EH (cell line): ENCODE results near the gene SPOCK1.

Experiments used
- DNase-seq: peaks from one replicate; pipeline ENCODE4 v3.0.0-alpha.2; 2015; ENCODE audit warnings: low read depth

Gene SPOCK1

DNA sequence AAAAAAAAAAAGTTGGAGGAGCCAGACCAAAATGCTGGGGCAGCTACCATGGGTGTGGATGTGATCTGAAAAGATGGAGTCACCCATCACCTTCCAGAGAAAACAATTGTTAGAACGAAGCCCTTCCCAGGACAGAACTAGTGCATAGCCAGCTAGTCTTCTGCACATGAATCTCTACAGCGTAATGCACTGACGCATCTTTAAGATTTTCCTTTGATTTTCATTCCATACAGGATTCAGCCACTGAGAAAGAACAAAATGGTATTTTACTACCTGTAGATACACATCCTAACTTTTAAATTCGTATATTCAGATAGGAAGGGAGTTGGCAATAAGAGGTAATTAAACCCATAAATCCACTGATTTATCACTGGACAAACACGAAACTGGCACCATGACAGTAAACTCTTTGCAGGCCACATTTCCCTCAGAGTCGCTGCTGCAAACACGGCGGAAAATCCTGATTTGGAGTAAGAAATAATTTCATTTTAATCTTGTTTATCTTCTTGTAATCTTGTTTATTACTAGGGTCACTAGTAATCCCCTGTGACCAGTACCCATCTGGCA lies 206.6 kb downstream of the SPOCK1 start:
- DNase-seq = no peak

DNA sequence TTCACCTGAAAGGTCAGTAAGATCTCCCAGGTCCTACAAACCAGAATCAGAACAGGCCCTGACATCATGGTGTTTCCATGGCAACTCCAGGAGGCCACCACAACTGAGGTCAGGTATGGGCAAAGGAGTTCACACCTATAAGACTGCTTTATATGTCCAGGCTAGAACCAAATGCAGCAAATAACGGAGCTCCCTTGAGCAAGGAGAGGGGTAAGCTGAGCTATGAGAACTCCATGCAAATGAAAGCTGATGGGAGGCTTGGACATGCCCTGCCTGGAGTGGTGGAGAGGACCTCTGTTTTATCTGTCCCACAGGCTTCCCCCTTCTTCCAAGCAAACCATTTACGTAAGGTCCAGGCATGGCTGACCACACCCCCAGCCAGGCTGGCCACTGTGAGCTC lies 207.7 kb downstream of the SPOCK1 start:
- DNase-seq = no peak

DNA sequence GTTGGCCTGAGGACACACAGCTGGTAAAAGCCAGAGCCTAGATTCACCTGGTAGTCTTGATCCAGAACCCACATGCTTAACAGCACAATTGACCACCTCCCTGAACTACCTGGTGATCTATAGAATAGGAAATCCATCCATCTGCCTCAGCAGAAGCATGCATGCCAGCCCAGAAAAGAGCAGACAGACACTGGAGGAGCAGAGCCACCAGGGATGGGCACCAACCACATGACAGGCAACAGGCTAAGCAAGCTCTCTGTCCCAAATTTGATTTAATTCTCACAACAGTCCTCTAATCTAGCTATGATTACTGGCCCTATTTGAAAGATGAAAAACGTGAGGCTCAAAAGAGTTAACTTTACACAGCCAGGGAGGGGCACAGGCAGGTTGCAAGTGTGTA lies 208.1 kb downstream of the SPOCK1 start:
- DNase-seq = no peak

DNA sequence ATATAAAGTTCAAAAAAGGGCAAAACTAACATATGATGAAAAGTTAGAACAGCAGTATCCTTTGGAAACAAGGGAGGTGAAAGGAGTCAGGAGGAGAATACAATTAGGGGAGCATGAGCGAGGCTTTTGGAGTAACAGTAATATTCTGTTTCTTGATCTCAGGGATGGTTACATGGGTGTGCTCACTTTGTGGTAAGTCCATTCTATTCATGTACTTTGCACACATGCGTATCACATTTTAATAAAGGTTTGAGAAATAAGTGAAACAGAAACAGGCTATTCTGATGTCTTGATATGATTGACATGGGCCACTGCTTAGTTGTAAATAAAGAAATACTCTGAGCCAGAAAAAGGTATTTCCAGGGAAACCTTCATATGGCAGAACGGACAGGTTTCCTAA lies 208.8 kb downstream of the SPOCK1 start:
- no peak for DNase-seq

DNA sequence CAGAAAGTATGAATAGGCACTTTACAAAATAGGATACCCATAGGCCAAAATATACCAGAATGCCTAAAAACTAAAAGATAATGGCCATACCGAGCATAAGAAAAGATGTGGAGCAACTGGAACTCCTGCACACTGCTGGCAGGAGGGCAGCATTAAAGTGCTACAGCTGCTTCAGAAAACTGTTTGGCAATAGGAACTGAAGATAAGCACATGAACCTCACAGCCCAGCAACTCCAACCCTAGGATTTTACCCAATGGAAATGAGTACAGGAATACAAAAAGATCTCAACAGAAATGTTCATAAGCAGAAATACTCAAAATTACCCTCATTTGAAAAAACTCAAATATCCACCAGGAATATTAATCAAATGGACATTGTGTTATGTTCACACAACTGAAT lies 209.3 kb downstream of the SPOCK1 start:
- DNase-seq = no peak

DNA sequence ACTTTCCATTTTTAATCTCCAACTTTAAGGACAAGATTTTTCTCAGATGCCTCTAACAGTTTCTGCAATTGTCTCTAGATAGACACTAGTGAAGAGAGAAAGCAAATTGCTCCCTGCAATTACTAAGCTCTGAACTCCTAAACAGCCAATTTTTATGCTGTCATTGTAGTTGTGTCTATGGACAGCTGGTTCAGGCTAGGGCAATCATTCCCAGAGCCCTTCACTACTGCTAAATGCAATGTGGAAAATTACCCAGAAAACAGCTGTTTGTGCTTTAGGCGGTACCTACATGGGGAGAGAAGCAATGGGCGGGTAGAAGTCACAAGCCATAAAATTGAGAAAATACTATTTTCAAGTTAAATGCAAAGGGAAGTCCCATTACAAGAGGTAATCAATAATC lies 211.6 kb downstream of the SPOCK1 start:
- no peak for DNase-seq

DNA sequence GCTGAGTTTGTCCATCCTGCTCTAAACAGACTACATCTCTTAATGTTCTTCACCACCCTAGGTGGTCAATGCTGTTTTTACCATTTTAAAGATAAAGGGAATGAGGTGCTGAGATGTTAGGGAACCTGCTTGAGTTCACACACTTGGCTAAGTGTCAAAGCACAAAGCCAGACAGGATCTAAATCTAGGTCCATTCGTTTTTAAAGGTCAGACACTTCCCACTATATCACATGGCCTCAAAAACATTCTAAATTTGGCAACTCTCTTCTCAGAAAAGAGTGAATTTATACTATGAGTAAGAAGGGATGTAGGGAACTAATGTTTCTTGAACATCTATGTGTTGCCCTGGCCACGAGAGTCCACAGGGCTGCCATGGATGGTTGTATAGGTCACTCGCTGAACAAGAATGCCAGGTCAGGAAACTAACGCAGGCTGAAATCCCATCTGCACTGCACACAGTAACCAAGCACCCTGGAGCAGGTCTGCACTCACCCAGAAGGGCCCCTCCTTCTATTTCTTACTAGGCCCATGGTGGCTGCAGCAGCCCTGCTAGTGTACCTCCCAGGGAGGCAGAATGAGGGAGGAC lies 213.0 kb downstream of the SPOCK1 start:
- peak; percentile 66 for DNase-seq

DNA sequence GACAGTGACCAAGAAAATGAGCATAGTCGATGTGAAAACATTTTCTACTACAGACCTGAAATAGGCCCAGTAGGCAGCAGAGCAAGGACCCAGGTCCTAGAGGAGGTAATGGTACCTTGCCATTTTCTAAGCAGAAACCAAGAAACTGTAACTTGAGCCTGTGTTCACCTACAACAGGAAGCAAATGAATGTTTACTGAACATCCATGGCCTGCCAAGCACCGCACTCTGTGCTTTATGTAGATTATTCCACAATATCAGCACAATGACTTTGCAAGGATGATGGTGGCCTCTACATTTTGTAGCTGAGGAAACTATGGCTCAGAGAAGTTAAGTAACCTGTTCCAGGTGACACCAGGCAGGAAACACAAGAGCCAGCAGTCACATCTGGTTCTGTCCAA lies 215.3 kb downstream of the SPOCK1 start:
- DNase-seq = no peak

DNA sequence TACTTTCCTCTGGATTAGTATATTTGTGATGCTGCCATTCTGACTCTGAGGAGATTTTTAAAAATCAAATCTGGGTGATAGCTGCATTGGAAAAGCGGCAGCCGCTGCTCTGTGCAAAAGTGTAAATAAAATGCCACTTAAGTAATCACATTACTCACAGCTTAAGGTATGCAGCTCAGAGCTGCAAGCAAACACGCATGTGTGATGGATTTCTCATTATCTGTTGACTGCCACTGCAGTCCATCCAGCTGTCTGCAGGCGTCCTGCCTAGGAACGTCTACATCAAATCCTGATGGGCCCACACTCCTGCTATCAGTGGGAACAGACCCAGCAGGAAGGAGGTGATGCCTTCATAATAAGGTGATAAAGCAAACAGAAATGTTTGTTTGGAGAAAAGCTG lies 216.9 kb downstream of the SPOCK1 start:
- DNase-seq = peak; percentile 34

DNA sequence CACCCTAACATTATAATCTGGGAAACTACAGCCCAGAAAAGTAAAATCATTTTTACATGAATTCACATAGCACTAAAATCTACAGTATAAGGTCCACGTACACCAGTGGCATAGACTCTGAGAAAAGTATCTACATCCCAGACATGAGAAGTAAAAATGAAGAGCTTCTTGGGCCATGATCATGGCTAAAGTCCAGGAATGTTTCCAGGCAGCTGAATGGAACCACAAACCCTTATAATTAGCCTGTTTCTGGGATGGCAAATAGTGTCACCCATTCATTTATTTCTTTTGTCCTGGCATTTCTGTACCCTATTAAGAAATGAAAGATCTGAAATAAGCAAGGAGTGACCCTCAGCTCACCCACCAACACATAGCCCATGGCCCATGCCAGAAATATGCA lies 217.9 kb downstream of the SPOCK1 start:
- DNase-seq = peak; percentile 53

DNA sequence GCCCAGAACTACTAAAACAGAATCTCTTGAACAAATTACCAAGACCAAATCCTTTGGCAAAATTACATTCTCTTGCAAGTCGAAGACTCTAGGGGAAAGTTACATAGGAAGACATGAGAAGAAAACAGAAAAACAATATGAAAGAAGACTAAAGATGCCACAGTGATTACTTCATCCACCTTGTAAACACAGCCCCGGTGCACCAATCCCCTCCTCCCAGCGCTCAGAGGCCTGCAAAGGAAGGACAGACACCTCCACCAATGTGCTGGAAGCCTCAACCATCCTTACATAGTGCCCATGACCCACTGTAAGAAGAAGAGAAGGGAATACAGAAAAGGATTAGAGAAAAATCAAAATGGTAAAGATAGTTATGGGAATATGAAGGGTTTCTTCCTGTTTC lies 218.5 kb downstream of the SPOCK1 start:
- no peak for DNase-seq

DNA sequence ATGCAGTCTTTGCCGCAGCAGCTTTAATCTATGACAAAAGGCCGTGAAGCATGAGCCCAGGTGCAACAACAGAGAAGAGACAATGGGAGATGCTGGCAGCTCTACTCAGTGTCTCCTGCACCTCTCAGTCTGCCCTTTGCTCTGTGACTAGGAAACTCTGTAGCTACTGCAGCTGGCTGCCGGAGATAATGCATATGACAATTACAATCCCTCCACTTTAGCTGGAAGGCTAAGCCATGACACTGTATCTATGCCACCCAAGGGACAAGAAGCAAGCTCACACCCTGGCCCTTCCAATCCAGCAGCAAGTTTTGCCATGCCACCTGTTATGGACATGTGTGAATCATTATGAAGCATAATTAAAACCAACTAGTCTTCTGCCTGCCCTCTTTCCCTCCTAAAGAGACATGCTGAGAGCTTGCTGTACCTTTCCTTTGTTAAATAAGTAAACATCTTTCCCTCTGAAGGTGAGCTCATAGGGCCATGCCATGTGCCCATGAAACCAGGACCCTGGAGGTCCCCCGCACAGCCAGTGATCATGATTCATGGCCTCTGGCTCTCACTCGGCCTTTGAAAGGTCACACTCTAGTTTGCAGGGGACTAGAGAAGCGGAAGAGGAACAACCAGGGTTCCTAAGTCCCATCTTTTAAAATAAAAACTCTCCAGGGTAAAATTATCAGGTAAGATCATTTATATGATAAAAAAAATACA lies 219.4 kb downstream of the SPOCK1 start:
- no peak for DNase-seq

DNA sequence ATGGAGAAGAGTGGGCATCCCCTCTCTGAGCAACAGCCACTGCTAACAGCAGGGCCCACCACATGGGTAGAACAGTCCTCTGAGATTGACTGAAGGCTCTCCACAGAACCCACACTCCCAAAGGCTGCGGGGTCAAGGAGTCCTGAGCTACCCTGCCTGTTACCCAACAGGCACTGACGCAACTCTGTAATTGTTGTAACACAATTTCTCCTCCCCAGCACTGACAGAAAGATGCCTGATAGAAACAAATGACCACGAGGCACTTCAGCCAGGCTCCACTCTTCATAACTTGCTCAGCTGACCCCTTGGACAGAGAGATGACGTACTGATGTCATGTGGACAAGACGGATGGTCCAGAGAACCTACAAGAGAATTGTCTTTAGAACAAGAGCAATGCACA lies 220.7 kb downstream of the SPOCK1 start:
- DNase-seq = no peak

DNA sequence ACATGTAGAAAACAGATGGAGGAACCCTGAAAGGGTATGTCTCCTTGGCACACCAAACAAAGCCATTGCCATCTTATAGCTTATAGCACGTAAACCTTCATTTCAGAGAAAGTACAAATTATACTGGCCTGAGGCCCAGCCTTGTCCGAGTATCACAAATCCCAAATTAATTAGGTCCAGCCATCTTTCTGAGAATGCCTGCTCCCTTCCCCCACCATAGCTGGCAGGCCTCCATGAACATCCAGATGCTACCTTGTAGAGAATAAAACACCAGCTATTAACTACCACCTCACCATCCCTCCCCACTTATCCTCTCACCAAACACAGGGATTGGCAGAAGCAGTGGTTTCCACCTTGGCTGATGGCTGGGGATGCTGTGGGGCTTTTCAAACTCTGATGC lies 224.0 kb downstream of the SPOCK1 start:
- DNase-seq = no peak

DNA sequence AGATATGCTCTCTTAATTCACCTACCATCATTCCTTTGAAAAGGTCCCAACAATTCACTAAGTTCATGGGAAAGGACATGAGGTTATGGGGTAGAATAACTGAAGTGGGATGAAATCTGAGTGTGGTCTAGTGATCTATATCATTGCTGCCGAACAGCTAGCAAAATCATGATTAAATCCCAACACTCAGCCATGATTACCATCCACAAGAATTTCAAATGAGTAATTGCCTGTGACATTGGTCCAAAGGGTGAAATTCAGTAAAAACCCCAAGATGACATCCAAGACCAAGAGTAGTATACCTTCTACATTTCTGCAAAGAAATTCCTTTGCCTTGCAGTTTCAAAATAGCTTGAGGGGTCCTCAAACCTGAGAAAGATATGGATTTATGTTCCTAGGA lies 225.6 kb downstream of the SPOCK1 start:
- DNase-seq = peak; percentile 63

DNA sequence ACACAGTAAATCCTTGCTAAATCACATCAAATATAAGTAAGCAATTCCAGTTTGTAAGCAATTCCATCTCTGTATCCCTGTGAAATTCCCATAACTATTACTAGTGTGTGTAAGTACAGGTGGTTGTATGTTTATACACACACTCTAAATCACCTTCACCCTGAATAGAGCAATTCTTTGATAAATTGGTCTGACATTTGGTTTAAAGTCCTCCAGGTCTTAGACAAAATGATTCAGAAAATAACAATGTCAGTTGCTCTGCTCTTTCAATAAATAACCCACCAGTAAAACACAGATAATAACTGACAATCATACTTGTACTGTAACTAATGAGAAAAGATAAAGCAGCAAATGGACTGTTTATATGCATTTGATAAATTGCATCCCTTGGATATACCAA lies 226.3 kb downstream of the SPOCK1 start:
- DNase-seq = no peak

DNA sequence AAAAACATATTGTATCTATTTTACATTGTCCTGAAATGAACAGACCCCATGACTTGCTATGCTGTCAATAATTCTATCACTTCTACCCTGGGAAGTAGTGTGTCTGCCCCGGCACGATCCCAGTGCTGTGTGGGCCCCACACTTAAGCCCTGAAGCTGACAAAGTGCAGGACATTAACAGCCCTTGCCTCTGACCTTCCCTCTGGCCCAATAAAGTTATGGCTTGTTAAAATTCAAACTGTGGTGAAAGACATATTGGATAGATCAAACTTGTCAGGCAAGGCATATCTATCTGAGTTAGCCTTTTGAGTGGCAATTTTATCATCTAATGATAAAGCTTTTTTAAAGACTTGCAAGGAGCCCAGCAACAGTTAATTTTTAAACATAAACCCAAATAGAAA lies 229.2 kb downstream of the SPOCK1 start:
- no peak for DNase-seq

DNA sequence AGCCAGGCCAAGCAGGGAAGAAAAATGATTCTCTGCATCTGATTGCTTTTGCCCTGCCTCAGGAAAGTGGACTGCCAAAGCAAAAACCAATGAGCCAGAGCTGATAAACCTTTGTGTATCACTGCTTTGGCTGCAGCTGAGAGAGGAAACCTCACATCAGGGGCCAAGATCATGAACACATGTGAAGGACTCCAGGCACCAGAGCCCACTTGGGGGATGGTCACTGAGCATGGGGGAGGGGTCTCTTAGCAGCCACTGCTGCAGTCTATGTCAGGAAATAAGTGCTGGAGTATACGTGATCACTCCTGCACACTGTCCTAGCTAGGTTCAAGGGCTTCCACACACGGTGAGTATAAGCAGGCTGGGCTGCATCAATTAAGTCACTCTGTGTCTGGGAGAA lies 229.9 kb downstream of the SPOCK1 start:
- DNase-seq = no peak

DNA sequence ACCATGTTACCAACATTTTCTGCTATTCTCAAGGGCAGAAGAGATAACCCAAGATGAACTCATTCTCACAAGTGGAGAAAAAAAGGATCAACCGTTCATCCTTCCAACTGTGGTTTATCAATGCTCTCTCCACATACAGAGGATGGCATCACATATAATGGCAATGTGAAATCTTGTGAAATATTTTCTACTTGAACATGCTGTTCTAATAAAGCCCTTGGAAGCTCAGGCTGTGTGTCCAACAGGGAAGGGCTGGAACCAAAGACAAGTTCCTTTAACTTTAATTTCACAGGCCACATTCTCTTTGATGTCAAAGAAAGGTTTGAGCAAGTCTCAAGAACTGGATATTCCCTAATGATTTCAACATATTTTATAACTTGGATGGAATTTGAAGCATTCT lies 230.5 kb downstream of the SPOCK1 start:
- no peak for DNase-seq

DNA sequence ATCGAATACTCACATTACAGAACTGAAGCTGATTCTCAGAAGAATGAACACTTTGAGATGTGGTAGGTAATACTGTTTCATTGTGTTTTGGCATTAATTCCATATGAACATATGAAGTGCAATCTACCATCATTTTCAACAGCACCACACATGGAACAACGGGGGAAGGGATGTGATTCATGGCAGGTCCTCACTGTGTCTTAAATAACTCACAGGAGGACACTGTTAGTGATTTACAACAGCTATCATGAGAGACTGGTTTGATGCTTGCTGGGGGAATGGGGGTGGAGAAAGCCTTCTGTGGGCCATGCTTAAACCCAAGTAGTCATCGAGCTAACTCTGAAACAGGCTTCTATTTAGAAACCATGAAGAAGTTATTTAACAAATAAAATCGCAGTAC lies 232.9 kb downstream of the SPOCK1 start:
- no peak for DNase-seq

DNA sequence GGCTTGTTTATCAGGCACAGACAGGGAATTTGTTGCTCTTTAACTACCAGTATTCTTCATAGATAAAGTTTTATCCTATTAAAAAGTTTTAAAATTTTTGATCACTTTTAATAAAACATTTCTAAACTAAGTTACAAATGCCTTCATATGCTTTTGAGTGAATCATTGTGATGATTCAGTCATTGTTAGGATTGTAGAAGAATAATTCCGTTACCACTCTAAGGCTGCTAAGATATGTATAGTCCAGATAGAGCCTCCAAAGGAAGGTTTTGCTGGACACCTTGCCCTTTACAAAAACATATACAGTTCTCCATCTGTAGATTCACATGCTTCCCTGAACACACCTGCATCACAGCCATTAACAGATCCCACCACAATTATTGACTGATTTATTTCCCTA lies 233.7 kb downstream of the SPOCK1 start:
- peak; percentile 59 for DNase-seq

DNA sequence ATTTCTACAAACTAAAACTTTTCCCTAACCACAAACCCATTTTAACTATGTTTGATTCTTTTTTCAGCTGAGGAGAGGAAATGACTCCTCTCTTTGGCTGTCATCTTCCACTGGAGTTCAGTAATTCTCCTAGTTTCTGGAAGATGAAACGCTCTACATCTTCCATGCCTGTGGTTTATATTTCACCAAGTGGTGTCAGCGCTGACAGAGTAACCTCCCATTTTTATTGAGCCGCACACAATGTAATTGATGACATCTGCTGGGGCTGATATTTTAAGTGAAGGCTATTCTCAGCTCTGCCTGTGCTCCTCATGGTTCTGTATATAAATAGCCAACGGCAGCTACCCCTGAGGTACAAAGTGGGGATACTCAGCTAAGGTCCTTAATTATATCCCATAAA lies 234.6 kb downstream of the SPOCK1 start:
- DNase-seq = peak; percentile 98

DNA sequence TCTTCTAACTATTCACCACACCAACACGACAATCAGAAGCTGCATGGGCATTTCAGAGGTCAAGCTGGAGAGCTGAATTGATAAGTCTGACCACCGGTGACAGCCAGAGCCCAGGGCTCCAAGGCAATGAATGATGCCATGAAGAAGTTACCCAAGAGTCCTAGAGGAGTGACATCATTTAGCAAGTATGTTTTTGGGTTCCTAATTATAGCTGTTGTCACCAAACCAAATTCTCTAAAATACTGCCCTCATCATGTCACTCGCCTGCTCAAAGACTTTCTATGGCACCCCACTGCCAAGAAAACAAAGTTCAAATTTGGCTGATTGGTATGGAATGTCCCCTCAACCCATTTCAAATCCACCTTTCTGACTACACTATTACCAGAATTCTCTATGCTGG lies 235.1 kb downstream of the SPOCK1 start:
- peak; percentile 74 for DNase-seq
